ENCODE data around the gene SARS1. TPM values are rescaled to one million over a fixed set of nuclear protein-coding genes. Genes with fewer than 3 reads are reported as not detected.

The SARS1 gene
- total RNA-seq, 2 experiments from 2014 or later: 277 to 290 TPM

GRCh38 chr1:109248797-109249629 is 35.3 kb downstream of the SARS1 start, which contains the start of gene CELSR2:
Gene CELSR2 (plus strand): TSS chr1:109249539. CDS start chr1:109250080, 541 bp downstream.
- CTCF ChIA-PET (ENCODE audit: unreplicated experiment): no interaction called here
- peak within 1 kb of the TSS; percentile 72 for H3K4me3 ChIP-seq (ENCODE audit: low read depth, low read length, poor library complexity, severe bottlenecking)
- H4K20me1 ChIP-seq (ENCODE audit: insufficient read depth, low read length): no peaks in the 10 kb centered on the region
- no peak within 1 kb of the TSS for H3K27ac ChIP-seq (ENCODE audit: low read depth, low read length, poor library complexity, severe bottlenecking)
- H3K4me2 ChIP-seq (ENCODE audit: low read length): peak within 1 kb of the TSS; percentile 65
- peaks cover 21% of the 10 kb centered on the region for H3K4me1 ChIP-seq (ENCODE audit: insufficient read depth, low read length, poor library complexity, severe bottlenecking)
- H3K36me3 ChIP-seq (ENCODE audit: insufficient read depth, low read length): no peaks in the 10 kb centered on the region
- POLR2A ChIA-PET: no interaction called here
- H3K9me2 ChIP-seq (ENCODE audit: insufficient read depth, low read length): no peaks in the 10 kb centered on the region
- H2AFZ ChIP-seq (ENCODE audit: low read length): peak within 1 kb of the TSS; percentile 71; the same call in 1 of the 2 replicates
- H3K9me3 ChIP-seq (ENCODE audit: low read length): no peaks in the 10 kb centered on the region
- BruUV-seq (replicated peaks): no TSS peak
- intact Hi-C loops (cut with micrococcal nuclease; ENCODE audit: unreplicated experiment): loop anchor here (1.0 kb wide), 2 partner anchors 8 to 235 kb away; no protein-coding TSS in a partner anchor
- peak; percentile 88 for DNase-seq (ENCODE audit: low spot score)
- no peak for TF ChIP-seq EZH2phosphoT487 (IDR thresholded peaks at IDR 0.05; ENCODE audit: borderline replicate concordance, low read depth, low read length)
- no peak for TF ChIP-seq CTCF (conservative IDR thresholded peaks at IDR 0.05; ENCODE audit: low read length)
- no peaks in the 10 kb centered on the region for H3K79me2 ChIP-seq (ENCODE audit: insufficient read depth, low read depth, low read length)

DNA sequence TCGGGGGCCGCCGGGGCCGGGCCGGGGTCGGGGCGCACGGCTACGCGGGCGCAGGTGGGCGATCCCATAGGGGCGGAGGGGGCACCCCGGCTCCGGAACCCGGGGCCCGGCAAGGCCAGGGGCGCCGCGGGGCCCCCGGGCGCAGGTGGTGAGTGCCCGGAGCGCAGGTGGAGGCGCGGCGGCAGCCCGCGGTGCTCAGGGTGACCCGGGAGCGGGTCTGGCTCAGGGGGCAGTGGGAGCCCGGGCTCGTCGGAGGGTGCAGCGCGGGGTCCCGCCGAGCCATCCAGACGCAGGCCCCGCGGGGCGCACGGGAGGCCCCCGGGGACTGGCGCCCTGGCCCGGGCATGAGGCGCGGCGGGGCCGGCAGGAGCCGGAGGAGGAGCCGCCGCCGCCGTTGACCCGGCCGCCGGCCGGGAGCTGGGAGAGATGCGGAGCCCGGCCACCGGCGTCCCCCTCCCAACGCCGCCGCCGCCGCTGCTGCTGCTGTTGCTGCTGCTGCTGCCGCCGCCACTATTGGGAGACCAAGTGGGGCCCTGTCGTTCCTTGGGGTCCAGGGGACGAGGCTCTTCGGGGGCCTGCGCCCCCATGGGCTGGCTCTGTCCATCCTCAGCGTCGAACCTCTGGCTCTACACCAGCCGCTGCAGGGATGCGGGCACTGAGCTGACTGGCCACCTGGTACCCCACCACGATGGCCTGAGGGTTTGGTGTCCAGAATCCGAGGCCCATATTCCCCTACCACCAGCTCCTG is 36.1 kb downstream of the SARS1 start:
- no peaks in the 10 kb centered on the region for H3K79me2 ChIP-seq (ENCODE audit: insufficient read depth, low read depth, low read length)
- H3K36me3 ChIP-seq (ENCODE audit: insufficient read depth, low read length): no peaks in the 10 kb centered on the region
- ChIA-PET POLR2A (interaction anchor here (0.9 kb wide), 1 partner anchor 33 kb away, joined by 3 read pairs; the partner anchor contains the start of gene PSRC1), CTCF (ENCODE audit: unreplicated experiment) (interaction anchor here (0.5 kb wide), 1 partner anchor 234 kb away, joined by 6 read pairs; no protein-coding TSS in a partner anchor)
- no TSS peak for BruUV-seq (replicated peaks)
- H3K4me3 ChIP-seq (ENCODE audit: low read depth, low read length, poor library complexity, severe bottlenecking): peak overlapping the region; percentile 72
- intact Hi-C loops (cut with micrococcal nuclease; ENCODE audit: unreplicated experiment): loop anchor here (1.0 kb wide), 2 partner anchors 9 to 234 kb away; no protein-coding TSS in a partner anchor
- H3K4me1 ChIP-seq (ENCODE audit: insufficient read depth, low read length, poor library complexity, severe bottlenecking): peaks cover 29% of the 10 kb centered on the region
- DNase-seq (ENCODE audit: low spot score): no peak
- no peaks in the 10 kb centered on the region for H4K20me1 ChIP-seq (ENCODE audit: insufficient read depth, low read length)
- H3K27ac ChIP-seq (ENCODE audit: low read depth, low read length, poor library complexity, severe bottlenecking): no peak overlapping the region
- no peaks in the 10 kb centered on the region for H3K9me2 ChIP-seq (ENCODE audit: insufficient read depth, low read length)
- H3K9me3 ChIP-seq (ENCODE audit: low read length): no peaks in the 10 kb centered on the region
- TF ChIP-seq EZH2phosphoT487 (IDR thresholded peaks at IDR 0.05; ENCODE audit: borderline replicate concordance, low read depth, low read length) (no peak), CTCF (conservative IDR thresholded peaks at IDR 0.05; ENCODE audit: low read length) (no peak)
- H3K4me2 ChIP-seq (ENCODE audit: low read length): peak overlapping the region; percentile 65
- H2AFZ ChIP-seq (ENCODE audit: low read length): no peak overlapping the region
